ENCODE measurements around the gene GLIS2. TPM values are rescaled to one million over a fixed set of nuclear protein-coding genes. Genes with fewer than 3 reads are reported as not detected.

GLIS2 gene
- total RNA-seq, 1 donor from 2014 or later, result 8.6 TPM

DNA sequence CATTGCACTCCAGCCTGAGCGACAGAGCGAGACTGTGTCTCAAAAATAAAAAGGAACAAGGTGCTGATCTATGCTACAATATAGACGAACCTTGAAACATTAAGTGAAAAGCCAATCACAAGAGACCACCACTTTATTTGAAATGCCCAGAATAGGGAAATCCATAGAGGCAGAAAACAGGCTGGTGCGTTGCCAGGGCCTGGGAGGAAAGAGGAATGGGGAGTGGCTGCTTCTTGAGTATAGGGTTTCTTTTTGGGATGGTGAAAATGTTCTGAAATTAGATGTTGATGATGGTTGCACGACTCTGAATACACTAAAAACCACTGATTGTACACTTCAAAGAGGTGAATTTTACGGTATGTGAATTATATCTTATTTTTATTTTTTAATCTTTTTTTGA, 20.3 kb upstream of the GLIS2 start:
- FAIRE-seq (no peak), DNase-seq (ENCODE audit: low spot score in 2 of 2) (no peak)

DNA sequence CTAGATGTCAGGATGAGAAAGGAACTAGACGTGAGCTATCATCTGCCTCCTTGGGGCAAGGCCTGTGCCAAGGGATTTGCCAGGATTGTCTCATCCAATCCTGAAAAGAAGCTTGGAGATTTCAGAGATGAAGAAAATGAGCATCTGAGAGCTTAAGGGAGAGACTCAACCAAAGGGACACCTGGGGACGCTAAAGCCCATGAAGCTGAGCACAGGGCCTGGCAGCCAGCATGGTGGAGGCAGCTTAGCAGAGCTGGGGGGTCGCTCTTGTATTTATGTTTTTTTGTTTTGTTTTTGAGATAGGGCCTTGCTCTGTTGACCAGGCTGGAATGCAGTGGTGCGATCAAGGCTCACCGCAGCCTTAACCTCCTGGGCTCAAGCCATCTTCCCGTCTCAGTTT, 18.4 kb upstream of the GLIS2 start:
- DNase-seq (ENCODE audit: low spot score in 2 of 2) (no peak), FAIRE-seq (no peak)

DNA sequence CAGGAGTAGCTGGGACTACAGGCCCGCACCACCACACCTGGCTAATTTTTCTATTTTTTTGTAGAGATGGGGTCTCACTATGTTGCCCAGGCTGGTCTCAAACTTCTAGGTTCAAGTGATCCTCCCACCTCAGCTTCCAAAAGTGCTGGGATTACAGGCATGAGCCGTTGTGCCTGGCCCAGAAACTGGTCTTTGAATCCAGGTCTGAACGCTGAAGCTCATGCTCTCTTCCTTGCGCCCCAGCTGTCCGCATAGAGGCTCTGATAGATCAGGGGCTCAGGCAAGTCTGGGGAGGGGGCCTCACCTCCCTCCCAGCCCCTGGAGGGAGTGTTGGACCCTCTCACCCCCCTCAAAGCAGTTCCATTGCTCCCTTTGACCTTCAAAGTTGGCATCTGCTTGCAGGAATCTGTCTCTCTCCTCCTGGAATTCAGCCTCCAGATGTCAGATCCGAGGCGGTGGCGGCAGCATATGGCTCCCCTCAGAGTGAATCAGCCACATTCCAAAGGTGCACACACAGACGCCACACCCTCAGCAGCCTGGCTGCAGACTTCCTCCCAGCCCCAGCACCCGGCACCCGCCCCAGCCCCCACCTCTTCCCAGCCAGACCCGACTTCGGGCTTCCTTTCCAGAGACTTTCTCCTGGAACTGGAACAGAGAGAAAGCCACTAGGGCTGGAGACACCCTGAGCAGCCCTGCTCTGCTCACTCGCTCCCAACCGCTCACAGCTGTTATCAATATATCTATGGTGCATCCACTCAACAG, 16.9 kb upstream of the GLIS2 start:
- FAIRE-seq (no peak), DNase-seq (ENCODE audit: low spot score in 2 of 2) (peak in 1 of 2 donors; percentile 55)

DNA sequence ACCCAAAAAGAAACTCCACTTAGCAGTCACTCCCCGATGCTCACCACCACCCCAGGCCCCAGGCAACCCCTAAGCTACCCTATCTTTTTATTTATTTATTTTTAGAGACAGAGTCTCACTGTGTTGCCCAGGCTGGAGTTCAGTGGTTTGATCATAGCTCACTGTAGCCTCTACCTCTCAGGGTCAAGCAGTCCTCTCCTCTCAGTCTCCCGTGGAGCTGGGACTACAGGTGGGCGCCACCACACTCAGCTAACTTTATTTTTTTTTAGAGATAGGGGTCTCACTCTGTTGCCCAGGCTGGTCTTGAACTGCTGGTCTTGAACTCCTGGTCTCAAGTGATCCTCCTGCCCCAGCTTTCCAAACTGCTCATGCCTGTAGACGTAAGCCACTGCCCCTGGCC, 14.7 kb upstream of the GLIS2 start:
- FAIRE-seq (no peak), DNase-seq (ENCODE audit: low spot score in 2 of 2) (no peak)

DNA sequence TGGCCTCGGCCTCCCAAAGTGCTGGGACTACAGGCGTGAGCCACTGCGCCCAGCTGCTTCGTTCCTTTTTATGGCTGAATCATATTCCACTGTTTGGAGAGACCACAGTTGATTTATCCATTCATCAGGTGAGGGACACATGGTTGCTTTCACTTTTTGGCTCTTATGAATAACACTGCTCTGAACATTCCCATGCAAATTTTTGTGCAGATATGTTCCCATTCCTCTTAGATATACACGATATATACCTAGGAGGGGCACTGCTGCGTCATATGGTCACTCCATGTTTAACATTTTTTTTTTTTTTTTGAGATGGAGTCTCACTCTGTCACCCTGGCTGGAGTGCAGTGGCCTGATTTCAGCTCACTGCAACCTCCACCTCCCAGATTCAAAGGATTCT, 13.9 kb upstream of the GLIS2 start:
- DNase-seq (ENCODE audit: low spot score in 2 of 2) (no peak), FAIRE-seq (no peak)

DNA sequence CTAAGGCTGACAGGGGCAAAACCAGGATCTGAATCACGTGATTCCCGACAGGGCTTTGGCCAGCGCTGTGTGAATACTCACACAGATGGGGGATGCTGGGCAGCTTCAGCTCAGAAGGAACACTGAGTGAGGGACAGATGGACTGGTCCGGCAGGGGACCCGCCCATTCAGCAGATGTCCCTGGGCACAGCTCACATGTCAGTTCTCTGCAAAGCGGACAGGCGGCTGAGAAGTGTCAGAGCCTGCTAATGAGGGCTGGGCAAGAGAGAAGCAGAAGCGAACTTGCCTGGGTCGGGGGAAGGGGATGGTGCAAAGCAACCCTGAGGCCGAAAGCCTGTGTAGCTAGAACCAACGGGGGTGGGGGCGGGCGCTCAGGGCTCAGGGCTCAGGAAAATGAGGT, 11.9 kb upstream of the GLIS2 start:
- DNase-seq (ENCODE audit: low spot score in 2 of 2) (peak; percentile 44 to 60), FAIRE-seq (no peak)

DNA sequence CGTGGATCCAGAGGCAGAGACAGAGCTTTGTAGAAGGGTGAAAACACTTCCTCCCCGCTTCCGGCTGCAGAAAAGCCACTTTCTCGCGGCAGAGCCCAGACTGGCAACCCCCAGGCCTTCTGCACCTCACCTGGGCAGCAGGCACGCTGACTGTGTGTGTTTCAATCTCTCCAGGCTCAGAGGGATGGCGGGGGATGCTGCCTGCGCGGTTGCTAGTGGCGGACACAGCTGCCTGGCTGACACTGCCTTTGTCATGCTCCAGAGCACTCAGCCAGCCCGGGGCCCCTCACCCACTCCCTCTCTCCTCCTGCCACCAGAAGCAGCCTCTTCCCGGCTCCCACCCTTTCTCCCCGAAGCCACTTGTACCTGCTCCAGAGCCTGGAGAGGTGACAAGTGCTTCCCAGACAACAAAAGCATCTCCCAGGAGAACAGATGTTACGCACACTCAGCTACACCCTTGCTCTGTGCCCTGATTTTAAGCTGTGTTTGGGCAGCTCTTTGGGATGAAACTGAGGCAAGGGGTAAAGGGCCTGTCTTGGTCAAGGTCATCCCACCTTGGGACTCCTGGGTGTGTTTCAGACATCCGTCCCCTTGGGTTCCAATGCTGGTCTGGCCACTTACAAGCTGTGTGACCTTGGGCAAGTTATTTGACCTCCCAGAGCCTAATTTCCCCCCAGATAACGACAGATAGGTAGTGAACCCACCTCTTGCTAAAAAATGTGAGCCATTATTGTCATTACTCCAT, 9.2 kb upstream of the GLIS2 start:
- FAIRE-seq (no peak), DNase-seq (ENCODE audit: low spot score in 2 of 2) (peak in 1 of 2 donors; percentile 18)

DNA sequence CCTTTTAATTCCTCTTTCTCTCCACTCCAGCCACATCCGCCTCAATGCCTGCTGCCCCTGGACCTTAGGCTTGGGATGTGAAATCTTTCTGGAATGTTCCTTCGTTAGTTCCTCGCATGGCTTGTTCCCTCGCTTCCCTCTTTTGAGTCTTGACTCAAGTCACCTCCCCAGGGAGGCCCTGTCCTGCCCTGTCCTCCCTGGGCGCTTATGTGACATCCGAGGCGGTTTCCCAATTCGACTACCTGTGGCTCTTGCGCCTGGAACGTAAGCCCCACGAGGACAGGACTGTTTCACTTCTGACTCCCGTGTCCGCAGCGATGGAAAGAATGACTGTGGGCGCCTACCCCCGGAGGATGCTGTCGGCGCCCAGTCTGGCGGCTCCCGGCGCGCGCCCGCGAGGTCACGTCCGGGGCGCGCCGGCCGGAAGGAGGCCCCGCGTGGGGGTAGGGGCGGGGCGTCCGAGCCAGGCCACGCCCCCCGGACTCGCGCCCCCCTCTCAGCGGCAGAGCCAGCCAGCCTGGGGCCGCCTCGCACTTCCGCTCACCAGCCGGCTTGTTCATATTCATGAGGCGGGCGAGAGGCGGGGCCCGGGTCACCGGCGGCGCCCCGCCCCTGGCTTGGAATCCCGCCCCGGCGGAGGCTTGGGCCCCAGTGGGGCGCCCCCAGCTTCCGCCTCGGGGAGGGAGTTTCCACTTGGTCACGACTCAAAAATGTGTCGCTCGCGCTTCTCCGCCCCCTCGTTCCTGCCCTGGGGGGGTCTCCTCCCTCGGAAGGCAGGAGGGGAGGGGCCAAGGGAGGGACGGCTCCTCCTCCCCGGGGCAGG, 8.4 kb upstream of the GLIS2 start:
- peak; percentile 93 to 98 for DNase-seq (ENCODE audit: low spot score in 2 of 2)
- FAIRE-seq, result no peak

DNA sequence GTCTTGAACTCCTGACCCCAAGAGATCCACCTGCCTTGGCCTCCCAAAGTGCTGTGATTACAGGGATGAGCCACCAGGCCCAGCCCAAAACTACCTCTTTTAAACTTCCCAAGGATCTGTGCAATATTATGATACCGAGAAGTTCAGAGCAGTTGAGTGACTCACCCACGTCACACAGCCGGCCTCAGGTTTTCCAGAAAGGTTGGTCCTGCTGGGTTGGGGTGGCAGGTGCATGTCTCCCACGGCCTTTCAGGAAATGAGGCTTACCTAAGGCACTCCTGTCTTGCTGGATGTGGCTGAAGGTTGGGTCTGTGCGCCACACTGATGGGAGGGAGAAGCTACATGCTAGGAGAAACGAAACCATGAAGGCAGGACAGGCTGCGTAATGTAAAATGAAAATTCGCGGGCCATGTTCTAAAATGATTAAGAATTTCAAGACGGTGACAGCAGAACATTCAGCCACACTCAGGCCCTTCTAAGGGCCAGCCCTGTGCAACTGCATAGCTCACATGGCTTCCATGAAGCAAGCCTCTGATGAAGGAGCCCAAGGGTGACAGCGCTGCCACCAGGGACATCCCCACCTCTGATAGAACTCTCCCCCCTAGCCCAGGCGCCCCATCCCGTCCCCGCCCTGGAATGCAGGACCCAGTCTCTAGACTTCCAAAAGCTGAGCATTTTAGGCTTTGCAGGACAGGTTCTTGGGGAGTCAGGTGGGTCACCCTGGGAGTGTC, 6.6 kb upstream of the GLIS2 start:
- FAIRE-seq (no peak), DNase-seq (ENCODE audit: low spot score in 2 of 2) (no peak)

DNA sequence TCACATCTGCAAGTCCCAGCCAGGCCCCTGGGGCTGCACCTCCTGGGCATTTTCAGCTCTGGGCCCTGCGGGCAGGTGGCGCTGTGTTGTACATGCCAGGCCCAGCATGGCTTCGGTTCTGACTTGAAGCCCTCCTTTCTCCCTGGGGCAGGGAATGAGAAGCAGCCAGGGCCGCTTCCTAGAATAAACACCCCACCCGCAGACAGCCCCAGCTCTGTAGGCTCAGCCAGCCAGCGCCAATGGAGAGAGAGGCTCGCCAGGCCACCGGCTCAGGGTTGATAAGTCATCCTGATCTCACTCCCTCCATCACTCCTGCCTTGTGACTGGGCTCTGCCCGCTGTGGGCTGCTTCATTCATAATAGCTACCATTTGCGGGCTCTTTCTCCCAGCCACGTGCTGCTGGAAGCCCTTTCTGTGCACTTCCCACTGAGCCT, 6.0 kb upstream of the GLIS2 start:
- FAIRE-seq (no peak), DNase-seq (ENCODE audit: low spot score in 2 of 2) (peak in 1 of 2 donors; percentile 41)

DNA sequence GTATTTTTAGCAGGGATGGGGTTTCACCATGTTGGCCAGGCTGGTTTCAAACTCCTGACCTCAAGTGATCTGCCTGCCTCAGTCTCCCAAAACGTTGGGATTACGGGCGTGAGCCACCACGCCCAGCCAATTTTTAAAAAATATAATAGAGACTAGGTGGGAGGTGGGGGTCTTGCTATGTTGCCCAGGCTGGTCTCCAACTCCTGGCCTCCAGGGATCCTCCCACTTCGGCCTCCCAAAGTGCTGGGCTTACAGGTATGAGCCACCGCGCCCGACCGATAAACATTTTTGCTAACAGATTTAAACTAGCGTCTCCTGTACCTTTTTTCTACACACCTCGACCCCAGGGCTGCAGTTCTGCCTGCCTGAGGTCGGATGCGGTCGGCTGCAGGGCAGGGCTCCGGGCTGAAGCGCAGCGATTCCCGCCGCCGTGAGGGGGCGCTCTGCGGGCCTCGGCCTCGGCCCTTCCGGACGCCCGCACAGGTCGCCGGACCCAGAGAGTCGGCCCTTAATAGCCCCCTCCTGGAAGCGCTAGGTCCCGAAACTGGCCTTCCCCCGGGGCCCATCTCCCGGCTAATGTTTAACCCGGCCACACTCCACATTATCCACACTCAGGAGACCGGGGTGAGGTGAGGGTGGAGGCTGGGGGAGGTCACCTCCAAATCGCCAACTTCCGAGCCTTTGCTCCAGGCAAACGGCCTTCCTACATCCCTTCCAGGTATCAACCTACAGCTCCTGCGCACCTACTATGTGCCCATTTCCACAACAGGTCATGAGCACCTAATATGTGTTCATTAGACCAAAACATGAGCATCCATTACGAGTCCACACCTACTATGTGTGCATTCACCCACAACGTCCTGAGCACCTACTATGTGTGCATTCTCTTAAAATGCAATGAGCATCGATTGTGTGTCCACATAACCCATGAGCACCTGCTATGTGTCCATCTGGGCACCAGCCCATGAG, 2.0 kb upstream of the GLIS2 start:
- FAIRE-seq (no peak), DNase-seq (ENCODE audit: low spot score in 2 of 2) (no peak)

DNA sequence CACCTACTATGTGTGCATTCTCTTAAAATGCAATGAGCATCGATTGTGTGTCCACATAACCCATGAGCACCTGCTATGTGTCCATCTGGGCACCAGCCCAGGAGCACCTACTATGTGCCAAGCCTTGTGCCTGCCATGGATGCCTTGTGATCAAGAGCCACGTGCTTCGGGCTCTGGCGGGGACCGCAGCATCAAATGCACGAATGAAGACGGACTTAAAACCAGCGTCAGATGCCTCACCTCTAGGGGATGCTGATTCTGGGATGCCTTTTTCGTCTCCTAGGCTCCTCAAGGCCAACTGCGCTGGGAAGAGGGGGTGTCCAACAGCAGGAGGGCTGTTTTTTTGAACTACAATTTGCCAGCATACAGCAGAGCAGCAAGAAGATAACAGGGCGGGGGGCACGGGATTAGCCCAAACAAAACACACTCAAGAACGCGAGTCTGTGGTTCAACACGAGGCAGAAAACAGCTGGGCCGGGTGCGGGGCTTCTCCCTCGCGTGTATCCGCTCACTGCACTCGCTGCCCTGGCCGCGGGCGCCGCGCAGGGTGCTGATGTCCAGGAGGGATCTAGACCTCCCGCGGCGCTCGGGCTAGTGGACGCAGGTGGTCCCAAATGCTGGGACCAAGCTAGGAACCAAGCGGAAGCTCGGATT, 1.2 kb upstream of the GLIS2 start:
- DNase-seq (ENCODE audit: low spot score in 2 of 2) (no peak), FAIRE-seq (no peak)

DNA sequence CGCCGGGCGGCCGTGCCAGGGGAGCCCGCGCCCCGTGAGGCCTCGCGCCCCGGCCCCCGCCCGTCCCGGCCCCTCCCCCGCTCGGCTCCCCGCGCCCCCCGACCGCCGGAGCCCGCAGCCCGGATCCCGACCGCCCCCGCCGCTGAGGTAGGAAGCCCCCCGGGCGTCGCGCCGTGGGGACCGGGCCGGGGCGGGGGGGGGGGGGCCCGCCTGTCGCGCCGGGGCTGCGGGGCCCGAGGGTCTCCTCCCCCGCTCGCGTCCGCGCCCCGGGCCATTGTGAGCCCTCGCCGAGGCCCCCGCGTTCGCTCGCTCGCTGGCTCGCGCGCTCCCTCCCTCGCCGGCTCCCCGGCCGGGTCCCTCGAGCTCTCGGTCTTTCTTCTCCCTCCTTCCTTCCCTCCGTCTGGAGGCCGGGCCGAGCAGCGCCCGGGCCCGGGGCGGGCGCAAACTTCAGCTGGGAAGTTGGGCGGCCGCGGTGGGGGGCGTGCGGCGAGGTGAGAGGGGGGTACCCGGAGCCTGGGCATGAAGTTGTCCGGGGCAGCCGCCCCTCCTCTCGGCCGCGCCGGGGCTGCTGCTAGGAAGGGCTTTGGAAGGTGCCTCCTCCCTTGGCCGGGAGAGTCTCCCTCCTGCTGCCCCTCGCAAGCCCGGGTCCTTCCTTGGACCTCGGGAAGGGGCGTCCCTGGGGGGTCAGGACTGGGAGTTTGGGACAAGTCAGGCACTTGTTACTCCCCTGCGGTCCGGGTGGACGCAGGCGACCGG, 419 bp downstream of the GLIS2 start:
- no peak for FAIRE-seq
- no peak for DNase-seq (ENCODE audit: low spot score in 2 of 2)

DNA sequence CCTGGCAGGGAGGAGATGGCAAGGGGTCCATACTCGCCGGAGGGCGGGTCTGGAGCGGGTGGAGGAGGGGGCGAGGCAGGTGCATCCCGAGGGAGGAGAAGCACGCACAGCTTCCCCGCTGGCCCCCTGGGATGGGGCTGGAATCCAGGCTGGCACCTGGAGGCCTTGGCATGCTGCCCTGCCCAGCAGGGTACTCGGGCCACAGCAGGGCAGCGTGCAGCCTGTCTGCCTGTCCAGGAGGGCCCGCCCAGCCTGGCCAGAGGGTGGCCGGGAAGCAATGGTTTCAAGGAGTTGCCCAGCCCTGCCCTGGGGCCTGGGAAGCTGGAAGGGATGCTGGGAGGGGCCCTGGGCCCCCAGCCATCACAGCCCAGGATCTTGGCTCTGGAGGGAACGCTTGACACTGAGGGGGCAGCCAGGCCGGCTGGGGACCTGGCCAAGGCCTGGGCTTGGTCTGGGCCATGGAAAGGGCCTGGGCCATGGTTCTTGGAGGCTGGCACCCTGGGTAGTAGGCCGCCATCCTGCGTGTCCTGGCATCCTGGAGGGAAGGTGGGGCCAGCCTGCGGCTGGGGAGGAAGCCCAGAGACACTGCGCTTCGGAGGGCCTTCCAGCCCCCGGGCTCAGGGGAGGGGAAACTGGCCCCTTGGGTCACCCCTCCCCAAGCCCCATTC, 1.1 kb downstream of the GLIS2 start:
- FAIRE-seq (no peak), DNase-seq (ENCODE audit: low spot score in 2 of 2) (peak in 1 of 2 donors; percentile 62)

DNA sequence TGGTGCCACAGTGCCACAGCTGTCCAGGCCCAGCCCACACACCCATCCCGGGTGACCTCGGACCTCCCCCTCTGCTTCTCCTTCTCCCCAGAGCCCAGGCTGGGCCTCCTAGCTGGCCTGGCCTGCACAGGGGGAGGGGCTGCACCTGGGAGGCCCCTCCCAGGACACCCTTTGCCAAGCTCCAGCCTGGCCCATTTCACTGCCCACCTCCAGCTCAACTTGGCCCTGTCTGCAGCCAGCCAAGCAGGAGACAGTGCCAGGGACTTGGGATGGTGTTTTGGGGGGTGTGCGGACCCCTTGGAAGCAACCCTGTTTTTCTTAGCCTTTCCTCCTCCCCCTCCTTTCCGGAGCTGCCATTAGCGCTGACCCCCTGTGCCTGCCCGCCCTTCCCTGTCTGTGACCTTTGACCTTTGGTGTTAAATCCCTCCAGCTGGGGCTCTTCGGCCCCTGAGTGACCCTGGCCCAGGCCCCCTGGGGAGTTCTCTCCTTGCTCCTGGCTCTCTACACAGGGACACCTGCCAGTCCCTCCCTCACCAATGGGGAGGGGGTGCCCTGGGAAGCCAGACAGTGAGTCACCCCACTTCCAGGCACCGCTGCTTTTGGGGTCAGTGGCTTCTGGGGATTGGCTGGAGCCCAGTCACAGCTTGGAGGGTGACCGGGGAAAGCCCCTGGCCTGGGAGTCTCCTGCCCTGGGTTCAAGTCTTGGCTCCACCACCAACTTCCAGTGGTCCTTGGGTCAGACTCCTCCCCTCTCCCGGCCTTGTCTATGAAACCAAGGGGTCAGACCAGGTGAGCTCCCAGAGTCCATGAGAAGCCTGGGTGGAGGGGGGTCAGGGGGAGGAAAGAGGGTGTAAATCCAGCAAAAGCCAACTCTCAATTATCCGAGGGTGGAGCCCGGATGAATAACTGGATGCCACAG, 1.9 kb downstream of the GLIS2 start:
- FAIRE-seq, result no peak
- DNase-seq (ENCODE audit: low spot score in 2 of 2), result no peak

DNA sequence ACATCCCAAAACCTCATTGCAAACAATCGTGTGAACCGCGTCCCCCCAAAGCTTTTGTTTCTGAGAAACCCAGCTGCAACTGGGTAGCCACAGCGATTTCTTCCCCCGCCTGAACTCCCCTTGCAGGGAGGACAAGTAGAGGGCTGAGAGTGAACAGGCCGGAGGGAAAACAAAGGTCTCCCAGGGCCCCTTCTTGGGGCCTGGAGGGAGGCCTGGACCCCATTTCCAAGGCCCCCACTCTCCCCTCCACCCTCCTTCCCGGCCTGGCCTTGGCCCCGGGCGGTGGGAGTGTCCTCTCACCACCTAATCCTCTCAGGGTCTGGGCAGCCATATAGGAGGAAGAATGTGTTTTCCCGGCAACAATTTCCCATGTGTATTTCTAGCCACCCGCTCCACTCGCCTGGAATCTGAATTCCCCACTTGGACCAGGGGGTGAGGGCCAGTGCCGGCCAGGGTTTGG, 2.6 kb downstream of the GLIS2 start:
- no peak for FAIRE-seq
- no peak for DNase-seq (ENCODE audit: low spot score in 2 of 2)
